DMS 273 (cell line): Measurements from ENCODE around the gene C18orf54.
"Not testable (repeated sequence)": the region's sequence is repeated elsewhere in the genome, so short reads cannot be mapped to it uniquely, and the experiment has no call there.

ENCODE experiments used
- DNase-seq: peaks from one replicate; lab custom pipeline; 2025; ENCODE audit not compliant: unreplicated experiment; lab: John Stamatoyannopoulos, UW

C18orf54 gene

GRCh38 chr18:54357660-54358494 is at the start of gene C18orf54, which contains the start of gene STARD6:
C18orf54 (plus strand) TSS chr18:54357906; CDS start chr18:54360573, 2,667 bp downstream.
STARD6 (minus strand) TSS chr18:54357858; CDS start chr18:54354573, 3,285 bp downstream.
- DNase-seq = peak; percentile 96

GRCh38 chr18:54309564-54309963 is 48.1 kb upstream of the C18orf54 start:
- DNase-seq = not testable (repeated sequence)

GRCh38 chr18:54316071-54316820 is 41.5 kb upstream of the C18orf54 start:
- no peak for DNase-seq

GRCh38 chr18:54323561-54323960 is 34.1 kb upstream of the C18orf54 start:
- no peak for DNase-seq

GRCh38 chr18:54323970-54324369 is 33.7 kb upstream of the C18orf54 start:
- no peak for DNase-seq

- DNase-seq = no peak
These were observed 29.9 kb upstream of the C18orf54 start for GRCh38 chr18:54327818-54328217.

GRCh38 chr18:54329787-54330186 is 27.9 kb upstream of the C18orf54 start:
- DNase-seq = no peak

GRCh38 chr18:54330768-54331548 is 26.7 kb upstream of the C18orf54 start:
- DNase-seq = peak; percentile 2

- DNase-seq = no peak
These were observed 22.0 kb upstream of the C18orf54 start for GRCh38 chr18:54335638-54336173.

- DNase-seq = no peak
These were observed 19.5 kb upstream of the C18orf54 start for GRCh38 chr18:54338230-54338629.

GRCh38 chr18:54351186-54351585 is 6.5 kb upstream of the C18orf54 start:
- no peak for DNase-seq

- no peak for DNase-seq
These were observed 535 bp upstream of the C18orf54 start for GRCh38 chr18:54357082-54357659.

GRCh38 chr18:54358495-54359040 is 862 bp downstream of the C18orf54 start:
- peak; percentile 61 for DNase-seq

- no peak for DNase-seq
These were observed 1.5 kb downstream of the C18orf54 start for GRCh38 chr18:54359233-54359632.

GRCh38 chr18:54360406-54360805 is 2.7 kb downstream of the C18orf54 start:
- DNase-seq = no peak

GRCh38 chr18:54378057-54378456 is 20.4 kb downstream of the C18orf54 start:
- no peak for DNase-seq

GRCh38 chr18:54381640-54382039 is 23.9 kb downstream of the C18orf54 start:
- DNase-seq = no peak

GRCh38 chr18:54382076-54382475 is 24.4 kb downstream of the C18orf54 start:
- no peak for DNase-seq

GRCh38 chr18:54382733-54383252 is 25.1 kb downstream of the C18orf54 start:
- DNase-seq = no peak

- no peak for DNase-seq
These were observed 28.3 kb downstream of the C18orf54 start for GRCh38 chr18:54386043-54386442.
